Epidermal melanocyte (primary cell): ENCODE results near the gene INTS4.
"Not testable (repeated sequence)": the region's sequence is repeated elsewhere in the genome, so short reads cannot be mapped to it uniquely, and the experiment has no call there.

Experiments used
- DNase-seq: peaks from one replicate; pipeline ENCODE4 v3.0.0; 2011; ENCODE audit warnings: low spot score; ENCODE audit not compliant: insufficient read length

Gene INTS4

GRCh38 chr11:77994434-77995362 lies at the start of gene INTS4:
TSS of gene INTS4 (minus strand) at chr11:77994668. CDS start at chr11:77994643, 25 bp downstream.
- peak; percentile 93 for DNase-seq

GRCh38 chr11:78041843-78042440 lies 47.5 kb upstream of the INTS4 start:
- no peak for DNase-seq

- not testable (repeated sequence) for DNase-seq
Observed at GRCh38 chr11:78041380-78041719, 46.9 kb upstream of the INTS4 start.

- DNase-seq: no peak
Observed at GRCh38 chr11:78040691-78041379, 46.4 kb upstream of the INTS4 start.

- DNase-seq: peak; percentile 74
Observed at GRCh38 chr11:78039919-78040671, 45.6 kb upstream of the INTS4 start.

GRCh38 chr11:78039391-78039918 lies 45.0 kb upstream of the INTS4 start:
- no peak for DNase-seq

- DNase-seq: no peak
Observed at GRCh38 chr11:78038697-78039313, 44.3 kb upstream of the INTS4 start.

- DNase-seq: no peak
Observed at GRCh38 chr11:78037825-78038620, 43.6 kb upstream of the INTS4 start.

- no peak for DNase-seq
Observed at GRCh38 chr11:78037056-78037455, 42.6 kb upstream of the INTS4 start.

- DNase-seq: no peak
Observed at GRCh38 chr11:78036313-78036712, 41.8 kb upstream of the INTS4 start.

GRCh38 chr11:78034623-78035022 lies 40.2 kb upstream of the INTS4 start:
- DNase-seq: no peak

GRCh38 chr11:78033040-78033439 lies 38.6 kb upstream of the INTS4 start:
- DNase-seq: no peak

GRCh38 chr11:78032090-78032489 lies 37.6 kb upstream of the INTS4 start:
- DNase-seq: no peak

- no peak for DNase-seq
Observed at GRCh38 chr11:78031629-78032028, 37.2 kb upstream of the INTS4 start.

- DNase-seq: peak; percentile 80
Observed at GRCh38 chr11:78030429-78031325, 36.2 kb upstream of the INTS4 start.

GRCh38 chr11:78028423-78028822 lies 34.0 kb upstream of the INTS4 start:
- not testable (repeated sequence) for DNase-seq

- DNase-seq: no peak
Observed at GRCh38 chr11:78027759-78028158, 33.3 kb upstream of the INTS4 start.

- no peak for DNase-seq
Observed at GRCh38 chr11:78025378-78025777, 30.9 kb upstream of the INTS4 start.

GRCh38 chr11:78023426-78023825 lies 29.0 kb upstream of the INTS4 start:
- no peak for DNase-seq
